PC-3 (cell line): ENCODE measurements around the gene ST6GALNAC3. TPM values are rescaled to one million over a fixed set of nuclear protein-coding genes. Genes with fewer than 3 reads are reported as not detected.

Experiments used
- ATAC-seq: fragments of 200-7000 bp; cut with Tn5 transposase; 2 replicates; pipeline ENCODE4 v1.9.1; 2020; ENCODE audit warnings: mild to moderate bottlenecking, moderate library complexity
- BruUV-seq: library from RNA; stranded (reverse); fragments of 400-500 nt; replicated peaks from 2 replicates; lab custom pipeline; 2021; lab: Mats Ljungman, UMichigan
- CTCF ChIA-PET: fragments of 300-600 bp; sonication (Branson Sonifier 250); formaldehyde crosslinking; loops from one replicate; lab custom pipeline; 2022; ENCODE audit warnings: antibody characterized with exemption; lab: Charles Lee
- POLR2A ChIA-PET: fragments of 300-600 bp; sonication (Branson Sonifier 250); formaldehyde crosslinking; loops from one replicate; lab custom pipeline; 2022; ENCODE audit warnings: antibody characterized with exemption; ENCODE audit not compliant: unreplicated experiment; lab: Charles Lee
- DNase-seq: peaks from one replicate; pipeline ENCODE4 v3.0.0-alpha.2; 2015
- H2AFZ ChIP-seq: fragments of 300-600 bp; sonication (generic); 2 replicates; pipeline ENCODE4 v1.6.0; 2016; ENCODE audit warnings: antibody characterized with exemption, low read length
- H3F3A ChIP-seq: fragments of 300-600 bp; sonication (generic); one replicate; pipeline ENCODE4 v1.6.0; 2017; ENCODE audit warnings: antibody characterized with exemption, low read length, control low read depth, mild to moderate bottlenecking; ENCODE audit not compliant: unreplicated experiment
- H3K27ac ChIP-seq: fragments of 300-600 bp; sonication (generic); 2 replicates; pipeline ENCODE4 v1.5.1; 2016; ENCODE audit warnings: mild to moderate bottlenecking, low read length
- H3K27me3 ChIP-seq: fragments of 300-600 bp; sonication (generic); 2 replicates; pipeline ENCODE4 v1.6.1; 2016; ENCODE audit warnings: low read length, mixed read lengths
- H3K36me3 ChIP-seq: fragments of 300-600 bp; sonication (generic); 2 replicates; pipeline ENCODE4 v1.6.1; 2016; ENCODE audit warnings: low read depth, mixed run types, low read length, mixed read lengths
- H3K4me1 ChIP-seq: fragments of 300-600 bp; sonication (generic); 2 replicates; pipeline ENCODE4 v1.5.1; 2016; ENCODE audit warnings: low read length; ENCODE audit not compliant: insufficient read depth
- H3K4me2 ChIP-seq: fragments of 300-600 bp; sonication (generic); 2 replicates; pipeline ENCODE4 v1.6.0; 2016; ENCODE audit warnings: low read length
- H3K4me3 ChIP-seq: fragments of 300-600 bp; sonication (generic); 2 replicates; pipeline ENCODE4 v1.5.1; 2016; ENCODE audit warnings: mild to moderate bottlenecking, low read length, mixed read lengths
- H3K79me2 ChIP-seq: fragments of 300-600 bp; sonication (generic); 2 replicates; pipeline ENCODE4 v1.6.1; 2017; ENCODE audit warnings: low read length, mixed read lengths
- H3K9ac ChIP-seq: fragments of 300-600 bp; sonication (generic); 2 replicates; pipeline ENCODE4 v1.6.0; 2016; ENCODE audit warnings: mild to moderate bottlenecking, low read length
- H3K9me2 ChIP-seq: fragments of 300-600 bp; sonication (generic); replicated peaks from 2 replicates; pipeline ENCODE4 v1.6.1; 2016; ENCODE audit warnings: mixed run types, low read length, mixed read lengths
- H3K9me3 ChIP-seq: fragments of 300-600 bp; sonication (generic); 2 replicates; pipeline ENCODE4 v1.6.1; 2016; ENCODE audit warnings: low read length, mixed read lengths
- H4K20me1 ChIP-seq: fragments of 300-600 bp; sonication (generic); 2 replicates; pipeline ENCODE4 v1.6.1; 2016; ENCODE audit warnings: low read length, mixed read lengths
- CTCF ChIP-seq: fragments of 300-600 bp; sonication (generic); conservative IDR thresholded peaks from 2 replicates; pipeline ENCODE4 v1.5.1; 2017; ENCODE audit warnings: antibody characterized with exemption, low read depth, mild to moderate bottlenecking, low read length
- EZH2 ChIP-seq: fragments of 300-600 bp; sonication (generic); IDR thresholded peaks from one replicate; pipeline ENCODE4 v1.6.1; 2017; ENCODE audit warnings: antibody characterized with exemption, mild to moderate bottlenecking, low read length; ENCODE audit not compliant: unreplicated experiment
- EZH2phosphoT487 ChIP-seq: fragments of 300-600 bp; sonication (generic); IDR thresholded peaks from 2 replicates; pipeline ENCODE4 v1.6.1; 2018; ENCODE audit warnings: mild to moderate bottlenecking, antibody characterized with exemption, low read length, borderline replicate concordance
- intact Hi-C: fragments of 100-400 bp; cut with micrococcal nuclease; formaldehyde crosslinking; loops from 2 replicates; pipeline ENCODE4 v1.9.0; 2023
- total RNA-seq: library from RNA; depleted of rRNA; stranded (reverse); fragments of >200 nt; gene quantifications from 2 replicates; pipeline ENCODE4 v1.2.3, GENCODE V29; 2014

The ST6GALNAC3 gene
- total RNA-seq, 1 experiment from 2014 or later = not detected

- Histone ChIP-seq H4K20me1 (no peaks in the 10 kb centered on the region), H3K4me1 (no peaks in the 10 kb centered on the region), H3F3A (no peaks in the 10 kb centered on the region), H3K27me3 (no peaks in the 10 kb centered on the region; the same call in 1 of the 2 replicates), H2AFZ (no peak overlapping the region), H3K36me3 (no peaks in the 10 kb centered on the region), H3K9me3 (no peaks in the 10 kb centered on the region), H3K4me2 (no peak overlapping the region), H3K4me3 (no peak overlapping the region), H3K27ac (no peak overlapping the region), H3K79me2 (no peaks in the 10 kb centered on the region), H3K9ac (no peak overlapping the region), H3K9me2 (no peaks in the 10 kb centered on the region)
- POLR2A ChIA-PET = no interaction called here
- no peak for TF ChIP-seq CTCF
- TF ChIP-seq EZH2 = no peak
- no peak for TF ChIP-seq EZH2phosphoT487
- ATAC-seq (no peak), DNase-seq (no peak)
- CTCF ChIA-PET = no interaction called here
- no TSS peak for BruUV-seq
- intact Hi-C loops = no loop called here
These were observed 389.3 kb downstream of the ST6GALNAC3 start for GRCh38 chr1:76463849-76464248.

- H3K27ac ChIP-seq = no peak overlapping the region
- no peaks in the 10 kb centered on the region for H3K79me2 ChIP-seq
- intact Hi-C loops = no loop called here
- no peaks in the 10 kb centered on the region for H3K36me3 ChIP-seq
- no peaks in the 10 kb centered on the region for H4K20me1 ChIP-seq
- no peak overlapping the region for H3K9ac ChIP-seq
- no peaks in the 10 kb centered on the region for H3K9me3 ChIP-seq
- ChIA-PET POLR2A (no interaction called here), CTCF (no interaction called here)
- BruUV-seq = no TSS peak
- TF ChIP-seq CTCF (no peak), EZH2phosphoT487 (no peak), EZH2 (no peak)
- no peaks in the 10 kb centered on the region for H3K9me2 ChIP-seq
- no peak overlapping the region for H3K4me2 ChIP-seq
- H3K27me3 ChIP-seq = no peaks in the 10 kb centered on the region; the same call in 1 of the 2 replicates
- no peak for DNase-seq
- no peak overlapping the region for H2AFZ ChIP-seq
- no peak overlapping the region for H3K4me3 ChIP-seq
- no peaks in the 10 kb centered on the region for H3F3A ChIP-seq
- H3K4me1 ChIP-seq = no peaks in the 10 kb centered on the region
- no peak for ATAC-seq
These were observed 390.5 kb downstream of the ST6GALNAC3 start for GRCh38 chr1:76465030-76465429.

DNA sequence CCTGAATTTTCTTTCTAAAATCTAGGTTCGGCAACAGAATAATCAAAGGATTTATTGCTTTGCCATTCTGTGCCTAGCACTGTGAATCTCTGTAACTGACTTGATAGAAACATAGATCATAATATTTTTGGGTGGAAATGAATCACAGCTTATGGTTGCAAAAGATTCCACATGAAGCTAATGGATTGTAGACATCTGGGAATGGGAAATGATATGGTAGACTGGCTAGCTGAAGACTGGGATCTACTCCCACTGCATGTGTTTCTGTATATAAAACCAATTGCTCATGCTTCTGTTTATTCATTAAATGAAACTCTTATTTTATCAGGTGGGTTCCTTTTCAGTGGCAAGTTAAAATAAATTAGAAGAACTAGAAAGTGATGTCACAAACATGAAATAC is 395.6 kb downstream of the ST6GALNAC3 start:
- ATAC-seq (no peak), DNase-seq (no peak)
- Histone ChIP-seq H2AFZ (no peak overlapping the region), H3K79me2 (no peaks in the 10 kb centered on the region), H3K9me2 (no peaks in the 10 kb centered on the region), H3K4me2 (no peak overlapping the region), H3K27me3 (peaks cover 4% of the 10 kb centered on the region; the same call in 1 of the 2 replicates), H3K4me3 (no peak overlapping the region), H3K9ac (no peak overlapping the region), H3K4me1 (no peaks in the 10 kb centered on the region), H4K20me1 (no peaks in the 10 kb centered on the region), H3F3A (no peaks in the 10 kb centered on the region), H3K9me3 (no peaks in the 10 kb centered on the region), H3K36me3 (no peaks in the 10 kb centered on the region), H3K27ac (no peak overlapping the region)
- TF ChIP-seq EZH2phosphoT487 (no peak), EZH2 (no peak), CTCF (no peak)
- ChIA-PET POLR2A (no interaction called here), CTCF (no interaction called here)
- no TSS peak for BruUV-seq
- intact Hi-C loops = no loop called here
